ENCODE measurements around the gene SLC38A1.

- TF ChIP-seq SMC3 (IDR thresholded peaks at IDR 0.05; ENCODE audit: low read depth, low read length) = no peak
- TF ChIP-seq RFX5 (IDR thresholded peaks at IDR 0.05; ENCODE audit: low read length) = no peak
- no peak for TF ChIP-seq CTCF (IDR thresholded peaks at IDR 0.05)
- no peak for TF ChIP-seq CHD2 (IDR thresholded peaks at IDR 0.05; ENCODE audit: low read length, partially characterized antibody)
- TF ChIP-seq POLR2AphosphoS5 (IDR thresholded peaks at IDR 0.05; ENCODE audit: low read depth, low read length) = no peak
- TF ChIP-seq REST (IDR thresholded peaks at IDR 0.05; ENCODE audit: low read depth, low read length) = no peak
- TF ChIP-seq TCF12 (IDR thresholded peaks at IDR 0.05) = no peak
- TF ChIP-seq RAD21 (IDR thresholded peaks at IDR 0.05; ENCODE audit: low read length) = no peak
- TF ChIP-seq EP300 (IDR thresholded peaks at IDR 0.05; ENCODE audit: borderline replicate concordance in 1 of 2, low read depth in 1 of 2, low read length in 1 of 2) = no peak
- no peak for TF ChIP-seq SIN3A (IDR thresholded peaks at IDR 0.05; ENCODE audit: borderline replicate concordance, low read depth, low read length)
- TF ChIP-seq NRF1 (IDR thresholded peaks at IDR 0.05; ENCODE audit: low read depth, low read length) = no peak
These were observed 29.4 kb upstream of the SLC38A1 start for GRCh38 chr12:46298261-46298660.

All from SK-N-SH (cell line).